ENCODE measurements around the gene RAD51C.
"Not testable (repeated sequence)": the region's sequence is repeated elsewhere in the genome, so short reads cannot be mapped to it uniquely, and the experiment has no call there.

Gene RAD51C

GRCh38 chr17:58692239-58693055 is at the start of gene RAD51C:
RAD51C (plus strand) TSS chr17:58692602; CDS start chr17:58692644, 42 bp downstream.
- peak; percentile 87 for DNase-seq

- DNase-seq, result no peak
Observed at GRCh38 chr17:58643147-58643546, 49.3 kb upstream of the RAD51C start.

DNA sequence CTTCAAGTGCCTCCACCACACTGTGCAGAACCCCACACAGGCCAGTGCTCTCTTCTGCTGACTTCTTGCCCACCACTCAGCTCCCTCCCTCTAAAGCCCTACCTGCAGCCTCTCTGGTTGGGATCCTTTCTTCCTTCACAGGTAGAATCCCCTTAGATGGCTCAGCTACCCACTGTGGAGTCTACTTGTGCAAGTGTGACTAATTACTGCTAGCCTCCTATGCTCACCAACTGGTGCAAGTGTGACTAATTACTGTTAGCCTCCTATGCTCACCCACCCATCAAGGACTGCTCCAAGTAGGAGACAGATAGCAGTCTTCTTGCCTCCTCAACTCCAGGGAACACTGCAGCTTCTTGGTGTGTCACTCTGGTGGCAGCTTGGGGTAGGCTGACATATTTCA is 44.2 kb upstream of the RAD51C start:
- no peak for DNase-seq

DNA sequence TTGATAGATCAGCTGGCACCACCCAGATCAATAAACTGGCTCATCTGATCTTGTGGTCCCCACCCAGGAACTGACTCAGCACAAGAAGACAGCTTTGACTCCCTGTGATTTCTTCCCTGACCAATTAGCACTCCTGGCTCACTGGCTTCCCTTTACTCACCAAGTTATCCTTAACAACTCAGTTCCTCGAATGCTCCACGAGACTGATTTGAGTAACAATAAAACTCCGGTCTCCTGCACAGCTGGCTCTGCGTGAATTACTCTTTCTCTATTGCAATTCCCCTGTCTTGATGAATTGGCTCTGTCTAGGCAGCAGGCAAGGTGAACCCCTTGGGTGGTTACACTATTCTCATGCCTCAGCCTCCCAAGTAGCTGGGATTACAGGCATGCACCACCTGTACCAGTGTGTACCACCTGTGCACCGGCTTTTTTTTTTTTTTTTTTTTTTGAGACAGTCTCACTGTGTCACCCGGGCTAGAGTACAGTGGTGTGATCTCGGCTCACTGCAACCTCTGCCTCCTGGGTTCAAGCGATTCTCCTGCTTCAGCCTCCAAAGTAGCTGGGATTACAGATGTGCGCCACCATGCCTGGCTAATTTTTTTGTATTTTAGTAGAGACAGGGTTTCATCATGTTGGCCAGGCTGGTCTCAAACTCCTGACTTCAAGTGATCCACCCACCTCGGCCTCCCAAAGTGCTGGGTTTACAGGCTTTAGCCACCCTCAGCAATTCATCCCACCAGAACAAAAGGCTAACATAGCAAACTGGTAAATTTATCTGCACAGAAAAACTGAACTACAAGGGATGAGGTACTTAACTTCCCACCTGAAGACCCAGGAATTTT is 34.2 kb upstream of the RAD51C start:
- not testable (repeated sequence) for DNase-seq

DNA sequence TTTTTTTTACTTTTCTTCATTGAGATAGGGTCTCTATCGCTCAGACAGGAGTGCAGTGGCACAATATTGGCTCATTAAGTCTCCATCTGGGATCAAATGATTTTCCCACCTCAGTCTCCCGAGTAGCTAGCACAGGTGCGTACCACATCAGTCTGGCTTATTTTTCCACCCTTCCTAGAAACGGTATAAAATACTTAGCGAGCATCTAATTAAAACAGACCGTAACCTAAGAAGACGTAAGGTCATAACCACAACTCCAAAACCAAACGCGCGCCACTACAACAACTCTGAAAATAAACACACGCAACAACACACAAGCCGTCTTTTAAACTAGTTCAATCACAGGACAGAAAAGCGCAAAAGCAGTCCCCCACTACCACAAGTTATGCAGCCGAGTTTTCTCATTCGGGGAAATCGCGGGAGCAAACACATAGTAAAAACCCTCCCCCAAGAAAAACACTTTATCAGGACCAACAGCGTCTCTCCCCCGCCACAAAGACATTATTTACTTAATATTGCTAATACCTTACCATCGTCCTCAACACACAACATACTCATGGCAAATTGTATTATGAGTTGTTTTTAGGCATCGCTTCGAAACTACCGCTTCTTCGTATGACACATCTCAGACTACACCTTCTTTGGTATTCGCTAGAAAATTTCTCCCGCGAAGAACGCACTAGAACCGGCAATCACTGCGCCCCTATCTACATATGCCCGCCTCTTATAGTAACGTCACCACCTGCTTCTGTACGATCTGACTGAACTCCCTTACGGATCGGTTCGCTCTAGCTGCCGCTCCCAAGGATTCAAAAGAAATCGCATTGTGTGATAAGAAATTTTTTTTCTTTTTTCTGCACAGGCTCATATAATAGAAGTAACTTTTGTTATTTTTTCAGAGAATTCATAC is 33.3 kb upstream of the RAD51C start:
- peak; percentile 63 for DNase-seq

GRCh38 chr17:58659714-58660084 is 32.7 kb upstream of the RAD51C start:
- DNase-seq, result not testable (repeated sequence)

- DNase-seq, result no peak
Observed at GRCh38 chr17:58660621-58661020, 31.8 kb upstream of the RAD51C start.

- no peak for DNase-seq
Observed at GRCh38 chr17:58661499-58661898, 30.9 kb upstream of the RAD51C start.

GRCh38 chr17:58664302-58664701 is 28.1 kb upstream of the RAD51C start:
- DNase-seq, result no peak

DNA sequence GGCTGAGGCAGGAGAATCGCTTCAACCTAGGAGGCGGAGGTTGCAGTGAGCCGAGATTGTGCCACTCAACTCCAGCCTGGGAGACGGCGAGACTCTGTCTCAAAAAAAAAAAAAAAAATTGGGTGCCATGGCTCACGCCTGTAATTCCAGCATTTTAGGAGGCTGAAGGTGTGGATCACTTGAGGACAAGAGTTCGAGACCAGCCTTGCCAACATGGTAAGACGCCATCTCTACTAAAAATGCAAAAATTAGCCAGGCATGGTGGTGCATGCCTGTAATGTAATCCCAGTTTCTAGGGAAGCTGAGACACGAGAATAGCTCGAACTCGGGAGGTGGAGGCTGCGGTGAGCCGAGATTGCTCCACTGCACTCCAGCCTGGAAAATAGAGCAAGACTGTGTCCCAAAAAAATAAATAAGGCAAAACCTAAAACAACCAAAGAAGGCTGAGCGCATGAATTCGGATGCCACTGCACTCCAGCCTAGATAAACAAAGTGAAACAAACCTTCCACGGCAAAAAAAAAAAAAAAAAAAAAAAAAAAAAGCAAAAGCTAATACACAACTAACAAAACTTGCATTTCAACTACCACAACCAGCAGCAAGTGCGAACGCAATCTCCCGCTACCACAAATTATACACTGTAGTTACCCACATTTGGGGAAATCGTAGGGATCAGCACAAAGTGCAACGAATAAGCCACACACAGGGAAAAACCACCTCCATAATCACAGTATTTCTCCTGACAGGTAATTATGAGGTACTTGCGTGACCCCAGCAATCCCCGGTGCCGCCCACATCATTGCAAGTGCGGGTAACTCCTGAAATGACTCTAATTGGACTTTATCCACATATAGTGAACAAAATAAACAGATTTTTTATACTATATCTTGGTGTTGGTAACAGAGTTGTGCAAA is 26.2 kb upstream of the RAD51C start:
- no peak for DNase-seq

GRCh38 chr17:58666858-58667267 is 25.5 kb upstream of the RAD51C start:
- DNase-seq, result peak; percentile 20

GRCh38 chr17:58667934-58668597 is 24.3 kb upstream of the RAD51C start:
- no peak for DNase-seq

DNA sequence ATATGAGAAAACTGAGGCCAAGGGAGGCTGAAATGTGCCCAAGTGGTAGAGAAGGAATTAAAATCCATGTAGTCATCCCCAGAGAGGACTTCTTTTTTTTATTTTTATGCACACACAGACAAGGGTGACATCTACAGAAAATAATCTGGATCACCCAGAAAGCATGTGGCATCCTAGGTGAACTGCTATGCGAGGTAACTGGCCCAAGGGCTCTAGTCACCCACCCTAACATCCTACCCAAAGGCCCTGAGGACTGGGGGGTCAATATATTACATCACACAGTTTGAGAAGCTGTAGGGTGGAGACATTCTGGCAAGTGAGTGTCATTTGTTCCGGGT is 23.8 kb upstream of the RAD51C start:
- DNase-seq, result no peak

GRCh38 chr17:58669853-58670252 is 22.5 kb upstream of the RAD51C start:
- no peak for DNase-seq

GRCh38 chr17:58671969-58672368 is 20.4 kb upstream of the RAD51C start:
- DNase-seq, result no peak

DNA sequence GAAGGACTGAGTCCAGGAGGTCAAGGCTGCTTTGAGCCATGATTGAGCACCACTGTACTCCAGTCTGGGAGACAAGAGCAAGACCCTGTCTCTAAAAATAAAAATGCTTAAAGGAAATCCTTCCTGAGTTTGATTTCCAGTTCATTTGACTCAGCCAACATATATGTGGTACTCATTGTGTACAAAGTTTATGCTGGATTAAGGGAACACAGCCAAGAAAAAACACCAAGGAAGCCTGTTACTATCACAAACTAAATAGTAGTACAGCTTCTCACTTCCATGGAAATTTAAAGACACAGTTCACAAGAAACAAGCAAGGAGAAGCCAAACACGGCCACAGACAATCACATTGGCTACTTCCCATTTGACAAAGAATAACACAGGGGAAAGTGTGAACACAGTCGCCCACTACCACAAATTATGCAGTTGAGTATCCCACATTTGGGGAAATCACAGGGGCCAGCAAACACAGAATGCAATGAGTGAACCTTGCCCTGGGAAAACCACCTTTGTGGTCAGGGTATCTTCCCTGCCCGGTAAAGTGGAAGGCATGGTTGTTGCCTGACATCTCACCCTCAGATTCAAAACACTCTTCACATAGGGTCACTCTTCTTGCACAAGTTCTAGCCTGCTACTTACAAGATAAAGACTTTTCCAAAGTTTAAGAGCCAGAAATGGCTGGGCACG is 15.1 kb upstream of the RAD51C start:
- DNase-seq, result no peak

DNA sequence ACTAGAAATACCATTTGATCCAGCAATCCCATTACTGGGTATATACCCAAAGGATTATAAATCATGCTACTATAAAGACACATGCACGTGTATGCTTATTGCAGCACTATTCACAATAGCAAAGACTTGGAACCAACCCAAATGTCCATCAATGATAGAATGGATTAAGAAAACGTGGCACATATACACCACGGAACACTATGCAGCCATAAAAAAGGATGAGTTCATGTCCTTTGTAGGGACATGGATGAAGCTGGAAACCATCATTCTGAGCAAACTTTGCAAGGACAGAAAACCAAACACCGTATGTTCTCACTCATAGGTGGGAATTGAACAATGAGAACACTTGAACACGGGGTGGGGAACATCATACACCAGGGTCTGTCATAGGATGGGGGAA is 14.1 kb upstream of the RAD51C start:
- not testable (repeated sequence) for DNase-seq

DNA sequence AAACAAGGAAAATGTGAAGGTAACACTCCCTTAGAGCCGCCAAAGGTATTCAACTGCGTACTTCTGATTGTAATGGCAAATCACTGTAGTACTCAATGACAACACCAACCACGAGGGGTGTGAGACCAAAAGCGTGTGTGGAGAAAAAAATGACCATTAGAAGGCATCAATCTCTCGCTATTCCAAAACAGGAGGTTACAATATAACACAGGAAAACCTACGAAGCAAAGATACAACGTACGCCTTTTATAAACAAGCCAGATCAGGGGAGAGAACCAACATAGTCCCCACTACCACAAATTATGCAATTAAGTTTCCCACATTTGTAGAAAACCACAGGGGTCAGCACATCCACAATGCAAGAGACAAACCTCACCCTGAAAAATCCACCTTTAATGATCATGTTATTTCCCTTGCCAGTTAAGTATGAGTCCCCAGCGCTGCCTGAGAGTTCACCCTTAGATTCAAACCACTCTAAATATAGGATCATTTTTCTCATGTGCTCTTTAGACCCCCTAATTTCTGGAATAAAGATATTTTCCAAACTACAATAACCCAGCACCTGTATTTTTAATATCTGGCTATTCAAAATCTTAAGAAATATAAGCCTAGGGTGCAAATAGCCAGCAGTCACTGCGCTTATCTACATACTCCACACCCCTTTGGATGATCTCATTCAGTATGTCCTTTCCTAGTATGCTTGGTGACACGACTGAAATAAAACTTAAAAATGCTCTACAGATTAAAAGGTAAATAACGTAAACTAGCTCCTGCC is 13.0 kb upstream of the RAD51C start:
- DNase-seq, result no peak

DNA sequence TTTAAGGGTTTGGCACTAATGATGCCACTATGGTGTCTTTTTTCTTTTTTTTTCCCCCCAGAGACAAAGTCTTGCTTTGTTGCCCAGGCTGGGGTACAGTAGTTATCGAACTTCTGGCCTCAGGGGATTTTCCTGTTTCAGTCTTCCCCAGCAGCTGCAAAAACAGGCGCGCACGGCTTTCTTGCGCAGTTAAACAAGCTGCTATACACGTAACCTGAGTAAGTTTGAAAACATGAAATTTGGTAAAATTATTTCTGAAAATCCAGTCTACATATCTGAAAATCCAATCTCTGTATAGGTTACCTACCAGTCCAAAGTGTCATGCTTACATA is 12.4 kb upstream of the RAD51C start:
- DNase-seq, result no peak

DNA sequence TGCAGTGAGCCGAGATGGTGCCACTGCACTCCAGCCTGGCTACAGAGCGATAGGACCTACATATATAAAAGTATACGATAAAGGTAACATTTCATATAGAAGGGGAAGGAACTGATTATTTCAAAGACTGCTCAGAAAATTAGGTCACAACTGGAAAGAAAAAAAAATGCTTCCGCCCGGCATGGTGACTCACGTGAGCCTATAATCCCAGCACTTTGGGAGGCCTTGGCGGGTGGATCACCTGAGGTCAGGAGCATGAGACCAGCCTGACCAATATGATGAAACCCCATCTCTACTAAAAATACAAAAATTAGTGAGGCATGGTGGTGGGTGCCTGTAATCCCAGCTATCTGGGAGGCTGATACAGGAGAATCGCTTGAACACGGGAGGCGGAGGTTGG is 8.4 kb upstream of the RAD51C start:
- no peak for DNase-seq
